Vagina (tissue), 2 donors: Measurements from ENCODE around the gene CDH13. TPM values are rescaled to one million over a fixed set of nuclear protein-coding genes. Genes with fewer than 3 reads are reported as not detected.

Experiments used
- DNase-seq, 2 donors: peaks; one replicate each; pipeline ENCODE4 v3.0.0-alpha.2; 2017; ENCODE audit errors: extremely low spot score in 2 of 2
- H3K27ac ChIP-seq: fragments of 200-600 bp; sonication (generic); one replicate; pipeline ENCODE4 v1.5.1; 2019
- H3K27me3 ChIP-seq: fragments of 200-600 bp; sonication (generic); one replicate; pipeline ENCODE4 v1.5.1; 2019
- H3K36me3 ChIP-seq, 2 donors: fragments of 200-600 bp; sonication (generic); one replicate each; pipeline ENCODE4 v1.5.1; 2017 to 2019
- H3K4me1 ChIP-seq: fragments of 200-600 bp; sonication (generic); one replicate; pipeline ENCODE4 v1.5.1; 2019
- H3K4me3 ChIP-seq, 2 donors: fragments of 200-600 bp; sonication (generic); 1 replicate in 1 of 2; 2 replicates in 1 of 2; pipeline ENCODE4 v1.5.1; 2016 to 2019
- H3K9me3 ChIP-seq: fragments of 200-600 bp; sonication (generic); one replicate; pipeline ENCODE4 v1.5.1; 2019
- POLR2A ChIP-seq, 2 donors: fragments of 450-650 bp; IDR thresholded peaks; one replicate each; pipeline ENCODE4 v1.6.1; 2017; ENCODE audit warnings: antibody characterized with exemption in 2 of 2, mild to moderate bottlenecking in 2 of 2, moderate library complexity in 2 of 2
- POLR2AphosphoS5 ChIP-seq, 2 donors: sonication (generic); formaldehyde crosslinking; IDR thresholded peaks; one replicate each; pipeline ENCODE4 v1.9.0; 2017; ENCODE audit warnings: antibody characterized with exemption in 2 of 2, mild to moderate bottlenecking in 2 of 2, low read depth in 1 of 2; ENCODE audit not compliant: insufficient read depth in 1 of 2
- intact Hi-C: fragments of 100-400 bp; cut with DNase I; formaldehyde crosslinking; loops from one replicate; pipeline ENCODE4 v1.15.1; 2023
- total RNA-seq: library from RNA; depleted of rRNA; stranded (reverse); fragments of >200 nt; gene quantifications from one replicate; pipeline ENCODE4 v1.2.3, GENCODE V29; 2016
- TF ChIP-seq, protein P1 (sequence below), 3 experiments: fragments of 450-650 bp in 2 of 3; fragments of 200-600 bp in 1 of 3; sonication (generic) in 1 of 3; IDR thresholded peaks; one replicate each; pipeline ENCODE4 v1.5.1; 2017 to 2019; ENCODE audit warnings: antibody characterized with exemption in 3 of 3, mild to moderate bottlenecking in 2 of 3, moderate library complexity in 2 of 3

Gene CDH13
- total RNA-seq, 1 donor from 2014 or later = 123 TPM

DNA sequence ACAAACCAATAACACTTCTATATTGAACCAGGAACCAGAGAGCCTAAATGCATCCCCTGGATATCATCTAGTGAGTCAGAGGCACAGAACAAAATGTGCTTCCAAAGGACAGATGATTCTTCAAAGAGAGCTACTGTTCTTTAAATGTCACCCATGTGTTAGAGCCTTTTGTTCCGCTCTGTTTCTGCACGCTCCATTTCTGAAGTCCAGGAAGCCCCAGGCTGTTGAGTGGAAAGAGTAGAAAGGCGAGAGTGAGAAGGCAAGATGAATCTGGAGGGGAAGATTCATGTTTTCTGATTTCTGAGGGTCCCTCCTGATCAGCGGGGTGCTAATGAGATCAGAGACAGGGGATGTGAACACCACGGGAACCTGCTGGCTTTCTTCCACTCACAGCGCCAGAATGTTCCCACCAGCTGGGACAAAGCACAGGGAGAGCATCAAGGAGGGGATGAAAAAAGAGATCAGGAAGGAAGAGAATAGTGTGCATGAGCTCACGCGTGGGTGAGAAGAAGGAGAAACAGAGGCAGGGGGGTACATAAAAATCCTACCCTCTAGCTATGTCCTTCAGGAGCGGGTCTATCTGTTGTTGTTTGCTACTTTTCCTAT, 621.1 kb downstream of the CDH13 start:
- no peaks in the 10 kb centered on the region for H3K27me3 ChIP-seq
- TF ChIP-seq, protein P1, sequence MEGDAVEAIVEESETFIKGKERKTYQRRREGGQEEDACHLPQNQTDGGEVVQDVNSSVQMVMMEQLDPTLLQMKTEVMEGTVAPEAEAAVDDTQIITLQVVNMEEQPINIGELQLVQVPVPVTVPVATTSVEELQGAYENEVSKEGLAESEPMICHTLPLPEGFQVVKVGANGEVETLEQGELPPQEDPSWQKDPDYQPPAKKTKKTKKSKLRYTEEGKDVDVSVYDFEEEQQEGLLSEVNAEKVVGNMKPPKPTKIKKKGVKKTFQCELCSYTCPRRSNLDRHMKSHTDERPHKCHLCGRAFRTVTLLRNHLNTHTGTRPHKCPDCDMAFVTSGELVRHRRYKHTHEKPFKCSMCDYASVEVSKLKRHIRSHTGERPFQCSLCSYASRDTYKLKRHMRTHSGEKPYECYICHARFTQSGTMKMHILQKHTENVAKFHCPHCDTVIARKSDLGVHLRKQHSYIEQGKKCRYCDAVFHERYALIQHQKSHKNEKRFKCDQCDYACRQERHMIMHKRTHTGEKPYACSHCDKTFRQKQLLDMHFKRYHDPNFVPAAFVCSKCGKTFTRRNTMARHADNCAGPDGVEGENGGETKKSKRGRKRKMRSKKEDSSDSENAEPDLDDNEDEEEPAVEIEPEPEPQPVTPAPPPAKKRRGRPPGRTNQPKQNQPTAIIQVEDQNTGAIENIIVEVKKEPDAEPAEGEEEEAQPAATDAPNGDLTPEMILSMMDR (IDR thresholded peaks at IDR 0.05) = no peak
- TF ChIP-seq POLR2AphosphoS5 (IDR thresholded peaks at IDR 0.05; ENCODE audit: insufficient read depth in 1 of 2, low read depth in 1 of 2) (no peak), POLR2A (IDR thresholded peaks at IDR 0.05) (no peak)
- no peaks in the 10 kb centered on the region for H3K4me1 ChIP-seq
- H3K9me3 ChIP-seq = no peaks in the 10 kb centered on the region
- H3K27ac ChIP-seq = no peak overlapping the region
- intact Hi-C loops = no loop called here
- DNase-seq = no peak
- no peak overlapping the region for H3K4me3 ChIP-seq
- no peaks in the 10 kb centered on the region for H3K36me3 ChIP-seq

DNA sequence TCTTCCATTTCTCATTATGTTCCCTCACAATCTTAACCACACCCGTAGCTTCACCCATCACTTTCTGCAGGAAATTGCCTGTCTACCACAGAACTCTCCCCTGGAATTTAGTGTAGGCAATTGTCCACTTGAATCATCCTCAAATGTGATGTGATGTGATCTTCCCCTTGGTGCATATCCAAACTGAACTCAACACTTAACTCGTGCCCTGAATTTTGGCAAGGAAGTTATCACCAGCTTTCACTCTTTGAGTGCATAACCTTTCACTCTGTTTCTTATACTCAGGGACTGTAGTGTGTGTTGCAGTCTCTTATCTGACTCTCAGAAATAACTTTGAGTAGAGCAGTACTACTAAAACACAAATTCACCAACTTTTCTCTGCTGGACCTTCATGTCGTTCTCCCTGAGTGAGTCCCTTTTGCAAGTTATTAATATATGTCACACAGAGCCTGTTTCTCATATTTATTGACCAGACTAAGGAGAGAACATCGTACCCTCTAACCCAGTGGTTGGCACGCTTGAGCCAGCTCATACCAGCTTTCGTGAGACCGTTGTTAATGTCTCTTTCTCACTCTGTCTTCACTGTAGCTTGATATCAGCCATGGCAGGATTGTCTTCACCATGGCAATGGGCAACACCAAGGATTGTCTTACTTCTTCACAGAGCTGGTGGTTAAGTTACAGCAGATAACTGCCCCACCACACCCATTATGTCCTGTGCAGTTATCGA, 622.1 kb downstream of the CDH13 start:
- H3K4me3 ChIP-seq = no peak overlapping the region
- no peak overlapping the region for H3K27ac ChIP-seq
- no peaks in the 10 kb centered on the region for H3K9me3 ChIP-seq
- H3K4me1 ChIP-seq = no peaks in the 10 kb centered on the region
- intact Hi-C loops = no loop called here
- no peaks in the 10 kb centered on the region for H3K27me3 ChIP-seq
- H3K36me3 ChIP-seq = no peaks in the 10 kb centered on the region
- DNase-seq = no peak
- TF ChIP-seq, protein P1 (IDR thresholded peaks at IDR 0.05) = no peak
- TF ChIP-seq POLR2AphosphoS5 (IDR thresholded peaks at IDR 0.05; ENCODE audit: insufficient read depth in 1 of 2, low read depth in 1 of 2) (no peak), POLR2A (IDR thresholded peaks at IDR 0.05) (no peak)

DNA sequence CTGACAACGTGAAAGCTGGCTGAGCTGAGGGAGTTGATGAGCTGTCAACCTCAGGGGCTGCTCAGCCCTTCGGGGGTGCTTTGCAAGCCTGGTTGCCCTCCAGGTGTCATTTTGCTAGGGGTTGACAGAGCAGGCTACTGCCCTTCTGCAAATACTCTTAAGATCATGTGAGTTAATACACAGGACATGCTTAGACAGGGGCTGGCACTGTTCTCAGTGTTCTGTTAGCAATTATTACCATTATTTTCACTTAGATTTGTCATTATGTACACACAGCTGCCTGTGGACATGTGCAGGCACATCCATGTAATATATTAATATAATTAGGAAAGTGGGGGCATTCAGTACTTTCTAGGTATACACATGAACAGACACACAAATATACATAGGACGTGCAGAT, 626.8 kb downstream of the CDH13 start:
- intact Hi-C loops = no loop called here
- H3K27me3 ChIP-seq = no peaks in the 10 kb centered on the region
- TF ChIP-seq, protein P1 (IDR thresholded peaks at IDR 0.05) = no peak
- TF ChIP-seq POLR2A (IDR thresholded peaks at IDR 0.05) = no peak
- no peak for TF ChIP-seq POLR2AphosphoS5 (IDR thresholded peaks at IDR 0.05; ENCODE audit: insufficient read depth in 1 of 2, low read depth in 1 of 2)
- H3K27ac ChIP-seq = no peak overlapping the region
- H3K36me3 ChIP-seq = no peaks in the 10 kb centered on the region
- no peaks in the 10 kb centered on the region for H3K9me3 ChIP-seq
- no peaks in the 10 kb centered on the region for H3K4me1 ChIP-seq
- no peak for DNase-seq
- no peak overlapping the region for H3K4me3 ChIP-seq

DNA sequence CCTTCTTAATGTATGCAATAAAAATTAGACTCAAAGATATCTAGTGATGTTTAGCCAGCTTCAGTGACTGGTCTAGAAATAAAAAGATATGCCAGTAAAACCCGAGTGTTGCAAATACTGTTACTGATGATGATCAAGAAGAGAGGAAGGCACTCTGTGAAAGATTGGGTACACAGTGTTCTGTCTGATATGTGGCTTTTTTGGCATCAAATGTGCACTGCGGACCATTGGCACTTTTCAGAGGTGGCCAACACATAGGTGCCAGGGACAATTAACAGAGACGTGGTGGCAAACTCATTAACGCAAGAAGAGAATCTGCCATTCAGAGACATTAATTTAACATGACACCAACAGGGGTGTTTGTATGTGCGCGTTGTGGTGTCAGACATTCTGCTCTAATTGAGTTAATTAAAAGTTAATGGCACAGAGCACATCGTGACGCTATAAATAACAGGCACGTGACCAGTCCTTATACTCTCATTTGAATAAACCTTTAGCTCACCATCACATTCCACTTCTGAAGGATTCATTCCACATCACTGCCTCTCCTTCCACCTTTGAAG, 631.7 kb downstream of the CDH13 start:
- Histone ChIP-seq H3K36me3 (no peaks in the 10 kb centered on the region), H3K4me3 (no peak overlapping the region), H3K27ac (no peak overlapping the region), H3K4me1 (no peaks in the 10 kb centered on the region), H3K9me3 (no peaks in the 10 kb centered on the region), H3K27me3 (no peaks in the 10 kb centered on the region)
- DNase-seq = no peak
- intact Hi-C loops = no loop called here
- TF ChIP-seq, protein P1 (IDR thresholded peaks at IDR 0.05) = no peak
- TF ChIP-seq POLR2AphosphoS5 (IDR thresholded peaks at IDR 0.05; ENCODE audit: insufficient read depth in 1 of 2, low read depth in 1 of 2) (no peak), POLR2A (IDR thresholded peaks at IDR 0.05) (no peak)
